Heart left ventricle (tissue), 16 donors: ENCODE results near the gene EMC7. TPM values are rescaled to one million over a fixed set of nuclear protein-coding genes. Genes with fewer than 3 reads are reported as not detected.
"Not testable (repeated sequence)": the region's sequence is repeated elsewhere in the genome, so short reads cannot be mapped to it uniquely, and the experiment has no call there.

Experiments
- ATAC-seq, 4 donors: fragments of 200-7000 bp; cut with Tn5 transposase; one replicate each; pipeline ENCODE4 v1.9.1; 2020 to 2022; ENCODE audit warnings: moderate library complexity in 4 of 4, mild to moderate bottlenecking in 3 of 4, moderate number of reproducible peaks in 1 of 4
- DNase-seq, 5 donors: peaks; one replicate each; pipeline ENCODE4 v3.0.0-alpha.2; 2020
- H3K27ac ChIP-seq, 12 donors: fragments of 200-600 bp; sonication (generic) in 4 of 12; one replicate each; pipeline versions ENCODE4 v1.5.0 to v1.8.0; 2016 to 2022; ENCODE audit warnings: mild to moderate bottlenecking in 2 of 12
- H3K27me3 ChIP-seq, 9 donors: fragments of 200-600 bp; sonication (generic) in 2 of 9; one replicate each; pipeline versions ENCODE4 v1.5.1 to v1.8.0; 2016 to 2022; ENCODE audit warnings: mild to moderate bottlenecking in 3 of 9
- H3K36me3 ChIP-seq, 9 donors: fragments of 200-600 bp; sonication (generic) in 2 of 9; one replicate each; pipeline versions ENCODE4 v1.5.0 to v1.8.0; 2018 to 2022; ENCODE audit warnings: mild to moderate bottlenecking in 2 of 9
- H3K4me1 ChIP-seq, 12 donors: fragments of 200-600 bp; sonication (generic) in 4 of 12; one replicate each; pipeline versions ENCODE4 v1.5.0 to v1.8.0; 2016 to 2022; ENCODE audit warnings: mild to moderate bottlenecking in 3 of 12
- H3K4me3 ChIP-seq, 12 donors: fragments of 200-600 bp; sonication (generic) in 4 of 12; one replicate each; pipeline versions ENCODE4 v1.5.0 to v1.8.0; 2017 to 2022; ENCODE audit warnings: mild to moderate bottlenecking in 9 of 12, moderate library complexity in 4 of 12
- H3K9me3 ChIP-seq, 12 donors: fragments of 200-600 bp; sonication (generic) in 4 of 12; one replicate each; pipeline versions ENCODE4 v1.5.0 to v1.8.0; 2016 to 2022; ENCODE audit warnings: mild to moderate bottlenecking in 1 of 12
- CTCF ChIP-seq, 12 donors: fragments of 200-600 bp; sonication (generic) in 4 of 12; IDR thresholded peaks; one replicate each; pipeline versions ENCODE4 v1.5.0 to v1.8.0; 2018 to 2022; ENCODE audit warnings: antibody characterized with exemption in 12 of 12, mild to moderate bottlenecking in 5 of 12
- POLR2A ChIP-seq, 2 donors: fragments of 450-650 bp; IDR thresholded peaks; one replicate each; pipeline ENCODE4 v1.6.1; 2017; ENCODE audit warnings: antibody characterized with exemption in 2 of 2, mild to moderate bottlenecking in 2 of 2, moderate library complexity in 2 of 2
- WGBS, 4 donors: extraction: QIAGEN DNeasy Blood & Tissue Kit in 2 of 4; methylation state at CpG; one replicate each; pipeline versions ENCODE4 v1.1.5 to v1.1.7; 2013 to 2018; 5-methylcytosine and 5-hydroxymethylcytosine counted together
- intact Hi-C, 10 donors: fragments of 100-400 bp; cut with DNase I; formaldehyde crosslinking; loops; one replicate each; pipeline versions ENCODE4 v1.11.1 to v1.14.2; 2022
- polyA plus RNA-seq, 2 donors: library from polyadenylated mRNA; stranded (reverse); fragments of 200-250 nt; gene quantifications; one replicate each; pipeline ENCODE4 v1.2.3, GENCODE V29; 2013
- total RNA-seq, 9 donors: library from RNA; depleted of rRNA in 2 of 9; stranded (reverse); fragments of >200 nt in 2 of 9; fragmentation: NEBNext Ultra II Directional in 3 of 9; extraction: Animal tissue kit (Norgen Biotek cat#: 25700) in 3 of 9; gene quantifications; one replicate each; pipeline versions ENCODE4 v1.1.0 to v1.2.4, GENCODE V29; 2016 to 2023
- donor health status: ischemic (EF 13 %, LVEDD 7.1; RV severe dilation, severe dysfunction).
- donor health status: healthy with polysubstance abuse.
- donor health status: DM: no; HTN: yes; CAD: no.
- donor health status: DM: no; HTN: no; CAD: no.
- donor health status: ischemic (EF 25% LVEDD 6.9; RV normal size, moderate dysfunction).
- donor health status: ischemic (EF 25% LVEDD 5.7; RV mildly dilated, moderate dysfunction).
- donor health status: healthy.
- donor health status: DM: yes; HTN: yes; CAD: no.
- donor health status: ischemic (EF 35%, LVEDD 5.7; RV mildly dilated, moderate dysfunction).
- donor health status: nonischemic (EF 11% LVEDD 7.7; RV severe dilation, severe dysfunction).
- donor health status: DM: yes; HTN: yes; CAD: no.
- donor health status: PGD.
- donor health status: ischemic (EF 29% LVEDD 5.4; RV normal size, mild dysfunction).
- donor health status: nonischemic (EF 23%, LVEDD 6.1; RV moderate dilation, normal function).

EMC7 gene
- total and polyA plus RNA-seq, 11 donors: 28.9 to 143 (median 65.2) TPM

GRCh38 chr15:34059476-34059875 lies 42.2 kb downstream of the EMC7 start:
- no peak for ATAC-seq
- H3K4me1 ChIP-seq: peaks cover 0 to 7% (median 0%) of the 10 kb centered on the region in 12 donors
- intact Hi-C loops: no loop called here
- H3K9me3 ChIP-seq: no peaks in the 10 kb centered on the region
- DNase-seq: no peak
- 36 to 48% (median 38%) methylated on average over 2 of the region's 2 CpGs for WGBS, 4 donors
- H3K27me3 ChIP-seq: no peaks in the 10 kb centered on the region
- no peak for TF ChIP-seq POLR2A (IDR thresholded peaks at IDR 0.05)
- TF ChIP-seq CTCF (IDR thresholded peaks at IDR 0.05): no peak
- H3K27ac ChIP-seq: no peak overlapping the region
- no peak overlapping the region for H3K4me3 ChIP-seq
- H3K36me3 ChIP-seq: no peaks in the 10 kb centered on the region

- Histone ChIP-seq H3K4me3 (no peak overlapping the region), H3K4me1 (peaks cover 0 to 7% (median 0%) of the 10 kb centered on the region in 12 donors), H3K36me3 (no peaks in the 10 kb centered on the region), H3K9me3 (peaks cover 0 to 14% (median 0%) of the 10 kb centered on the region in 12 donors), H3K27me3 (no peaks in the 10 kb centered on the region), H3K27ac (peak overlapping the region in 2 of 12 donors; percentile 43 to 64)
- no peak for TF ChIP-seq POLR2A (IDR thresholded peaks at IDR 0.05)
- no peak for TF ChIP-seq CTCF (IDR thresholded peaks at IDR 0.05)
- intact Hi-C loops: no loop called here
- DNase-seq (no peak), ATAC-seq (no peak)
- 76 to 89% (median 88%) methylated on average over 5 of the region's 5 CpGs for WGBS, 4 donors
These were observed 44.8 kb downstream of the EMC7 start for GRCh38 chr15:34056911-34057310.

- no peaks in the 10 kb centered on the region for H3K36me3 ChIP-seq
- intact Hi-C loops: no loop called here
- no peak for TF ChIP-seq CTCF (IDR thresholded peaks at IDR 0.05)
- TF ChIP-seq POLR2A (IDR thresholded peaks at IDR 0.05): no peak
- ATAC-seq: peak in 3 of 4 donors; percentile 64 to 83 (median 75)
- H3K4me1 ChIP-seq: peaks cover 0 to 7% (median 0%) of the 10 kb centered on the region in 12 donors
- WGBS, 4 donors: 40 to 59% (median 53%) methylated on average over 3 of the region's 3 CpGs
- H3K27me3 ChIP-seq: no peaks in the 10 kb centered on the region
- peaks cover 0 to 23% (median 2%) of the 10 kb centered on the region in 12 donors for H3K9me3 ChIP-seq
- DNase-seq: no peak
- peak overlapping the region in 5 of 12 donors; percentile 42 to 64 (median 51) for H3K27ac ChIP-seq
- no peak overlapping the region for H3K4me3 ChIP-seq
These were observed 45.6 kb downstream of the EMC7 start for GRCh38 chr15:34055868-34056595.

- Histone ChIP-seq H3K27ac (no peak overlapping the region), H3K4me1 (peaks cover 0 to 7% (median 0%) of the 10 kb centered on the region in 12 donors), H3K27me3 (no peaks in the 10 kb centered on the region), H3K36me3 (no peaks in the 10 kb centered on the region), H3K9me3 (peaks cover 0 to 42% (median 15%) of the 10 kb centered on the region in 12 donors), H3K4me3 (no peak overlapping the region)
- no peak for ATAC-seq
- no peak for DNase-seq
- 94 to 96% (median 95%) methylated on average over 3 of the region's 3 CpGs for WGBS, 4 donors
- intact Hi-C loops: no loop called here
- TF ChIP-seq POLR2A (IDR thresholded peaks at IDR 0.05) (no peak), CTCF (IDR thresholded peaks at IDR 0.05) (no peak)
These were observed 47.5 kb downstream of the EMC7 start for GRCh38 chr15:34054081-34054707.

- ATAC-seq, H3K4me1 ChIP-seq, H3K36me3 ChIP-seq, H3K4me3 ChIP-seq, H3K27me3 ChIP-seq, intact Hi-C loops, H3K27ac ChIP-seq, DNase-seq: not testable (repeated sequence)
- peaks cover 0 to 45% (median 15%) of the 10 kb centered on the region in 12 donors for H3K9me3 ChIP-seq
- WGBS, 4 donors: 84 to 88% (median 86%) methylated on average over 1 of the region's 1 CpG
These were observed 51.3 kb downstream of the EMC7 start for GRCh38 chr15:34050385-34050784.
